H7 (cell line): ENCODE results near the gene CENPN. TPM values are rescaled to one million over a fixed set of nuclear protein-coding genes. Genes with fewer than 3 reads are reported as not detected.
A peak's percentile ranks its signal among the peaks of the same experiment; 100 is the strongest.

Source experiments
- DNase-seq: peaks from one replicate; pipeline ENCODE4 v3.0.0; 2012
- H3K27me3 ChIP-seq: 2 replicates; pipeline ENCODE4 v1.6.0; 2011; ENCODE audit warnings: mild to moderate bottlenecking, low read length; ENCODE audit not compliant: control insufficient read depth, insufficient read depth
- H3K36me3 ChIP-seq: replicated peaks from 2 replicates; pipeline ENCODE4 v1.5.1; 2011; ENCODE audit warnings: low read length; ENCODE audit not compliant: control insufficient read depth, insufficient read depth
- H3K4me3 ChIP-seq: 2 replicates; pipeline ENCODE4 v1.5.1; 2011; ENCODE audit warnings: low read depth, mild to moderate bottlenecking, control low read depth, low read length, moderate library complexity; ENCODE audit not compliant: insufficient read depth
- total RNA-seq: library from RNA; depleted of rRNA; stranded (reverse); fragments of >200 nt; shearing (Covaris generic); gene quantifications from 2 replicates; pipeline ENCODE4 v1.2.3, GENCODE V29; 2014

The CENPN gene
- total RNA-seq, 1 experiment from 2014 or later = 64.2 TPM

DNA sequence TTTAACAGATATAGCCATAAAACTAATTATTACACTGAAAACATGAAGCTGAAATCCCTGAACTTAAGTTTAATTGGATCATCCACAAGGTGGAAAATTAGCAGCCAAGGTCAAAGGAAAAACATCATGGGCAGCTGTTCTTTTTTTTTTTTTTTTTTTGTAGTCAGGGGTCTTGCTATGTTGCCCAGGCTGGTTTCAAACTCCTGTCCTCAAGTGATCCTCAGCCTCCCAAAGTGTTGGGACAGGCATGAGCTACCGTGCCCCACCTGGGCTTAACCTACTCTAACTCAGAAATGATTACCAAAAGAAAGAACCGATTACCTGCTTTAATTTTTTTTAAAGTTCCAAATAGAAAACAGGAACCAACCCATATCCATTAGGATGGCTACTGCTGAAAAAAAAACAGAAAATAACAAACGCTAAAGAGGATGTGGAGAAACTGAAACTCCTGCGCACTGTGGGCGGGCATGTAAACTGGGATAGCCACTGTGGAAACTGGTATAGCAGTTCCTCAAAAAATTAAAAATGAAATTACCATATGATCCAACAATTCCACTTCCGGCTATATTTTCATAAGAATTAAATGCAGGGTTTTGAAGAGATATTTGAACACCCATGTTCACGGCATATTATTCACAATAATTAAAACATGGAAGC lies 8.9 kb upstream of the CENPN start:
- Histone ChIP-seq H3K4me3 (no peak overlapping the region), H3K27me3 (no peaks in the 10 kb centered on the region), H3K36me3 (no peaks in the 10 kb centered on the region)
- DNase-seq = no peak

- Histone ChIP-seq H3K27me3 (no peaks in the 10 kb centered on the region), H3K4me3 (no peak overlapping the region)
- DNase-seq = no peak
Measured at GRCh38 chr16:81000873-81001272, 6.1 kb upstream of the CENPN start.

DNA sequence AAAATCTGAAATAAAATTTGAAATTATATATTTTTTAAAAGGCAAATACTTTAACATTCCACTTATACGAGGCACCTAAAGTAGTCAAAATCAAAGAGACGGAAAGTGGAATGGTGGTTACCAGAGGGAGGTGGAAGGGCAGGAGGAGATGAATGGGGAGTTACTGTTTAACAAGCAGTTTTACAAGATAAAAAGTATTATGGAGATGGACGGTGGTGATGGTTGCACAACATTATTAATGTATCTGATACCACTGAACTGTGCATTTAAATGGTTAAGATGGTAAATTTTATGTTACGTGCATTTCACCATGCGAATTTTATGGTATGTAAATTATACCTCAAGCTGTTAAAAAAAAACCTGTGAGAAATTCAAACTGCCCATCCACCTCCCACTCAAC lies 5.7 kb upstream of the CENPN start:
- no peaks in the 10 kb centered on the region for H3K27me3 ChIP-seq
- no peaks in the 10 kb centered on the region for H3K36me3 ChIP-seq
- no peak for DNase-seq
- H3K4me3 ChIP-seq = no peak overlapping the region

More at GRCh38 chr16:81000873-81001272, 6.1 kb upstream of the CENPN start:
- H3K36me3 ChIP-seq = no peaks in the 10 kb centered on the region

DNA sequence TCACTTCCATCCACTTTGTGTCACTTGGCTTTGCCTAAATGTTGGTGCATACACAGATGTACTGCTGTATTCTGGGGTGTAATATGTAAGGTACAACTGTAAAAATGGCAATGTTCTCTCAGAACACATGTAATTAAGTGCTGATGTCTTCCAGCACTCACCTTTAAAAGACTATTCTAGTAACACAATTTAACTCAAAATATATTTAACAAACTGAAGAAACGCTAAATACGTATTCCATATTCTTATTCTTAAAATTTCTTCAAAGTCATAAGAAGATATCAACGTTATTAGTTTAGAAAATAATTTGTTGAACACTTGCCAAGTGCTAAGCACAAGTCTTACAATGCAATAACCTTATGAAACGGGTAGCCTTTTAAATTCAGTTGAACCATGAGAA lies 4.0 kb upstream of the CENPN start:
- Histone ChIP-seq H3K36me3 (no peaks in the 10 kb centered on the region), H3K27me3 (no peaks in the 10 kb centered on the region), H3K4me3 (no peak overlapping the region)

DNA sequence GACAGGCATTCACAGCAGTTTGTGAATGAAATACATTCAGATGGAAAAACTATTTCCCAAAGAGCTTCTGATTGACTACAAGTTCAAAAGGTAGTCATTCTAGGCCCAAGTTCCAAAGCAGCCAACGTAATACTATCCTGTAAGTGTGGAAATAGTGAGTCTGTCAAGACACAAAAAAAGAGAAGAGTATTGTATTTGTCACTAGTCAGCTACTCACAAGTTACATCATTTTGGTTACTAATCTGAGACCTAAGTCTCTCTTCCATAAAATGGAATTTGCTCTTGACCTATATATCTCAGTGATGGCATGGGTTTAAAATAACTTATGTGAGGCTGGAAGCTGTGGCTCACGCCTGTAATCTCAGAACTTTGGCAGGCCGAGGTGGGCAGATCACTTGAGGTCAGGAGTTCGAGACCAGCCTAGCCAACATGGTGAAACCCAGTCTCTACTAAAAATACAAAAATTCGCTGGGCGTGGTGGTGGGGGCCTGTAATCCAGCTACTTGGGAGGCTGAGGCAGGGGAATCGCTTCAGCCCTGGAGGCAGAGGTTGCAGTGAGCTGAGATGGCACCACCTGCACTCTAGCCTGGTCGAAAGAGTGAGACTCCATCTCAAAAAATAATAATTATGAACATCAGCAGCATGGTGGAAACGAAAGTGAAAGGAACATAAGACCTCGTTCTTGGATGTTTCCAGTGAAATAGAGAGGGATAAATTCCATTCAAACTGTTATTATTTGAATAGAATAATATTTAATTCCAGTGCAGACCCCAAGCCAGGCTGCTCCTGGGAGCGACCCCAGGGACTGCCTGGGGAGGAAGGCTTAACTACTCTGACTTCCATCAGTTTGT lies 3.2 kb upstream of the CENPN start:
- Histone ChIP-seq H3K4me3 (no peak overlapping the region), H3K36me3 (no peaks in the 10 kb centered on the region), H3K27me3 (no peaks in the 10 kb centered on the region)
- no peak for DNase-seq

More for the DNA sequence above, 4.0 kb upstream of the CENPN start:
- no peak for DNase-seq

GRCh38 chr16:81004646-81005353 lies 2.2 kb upstream of the CENPN start:
- peak overlapping the region; percentile 3; the same call in 1 of the 2 replicates for H3K4me3 ChIP-seq

DNA sequence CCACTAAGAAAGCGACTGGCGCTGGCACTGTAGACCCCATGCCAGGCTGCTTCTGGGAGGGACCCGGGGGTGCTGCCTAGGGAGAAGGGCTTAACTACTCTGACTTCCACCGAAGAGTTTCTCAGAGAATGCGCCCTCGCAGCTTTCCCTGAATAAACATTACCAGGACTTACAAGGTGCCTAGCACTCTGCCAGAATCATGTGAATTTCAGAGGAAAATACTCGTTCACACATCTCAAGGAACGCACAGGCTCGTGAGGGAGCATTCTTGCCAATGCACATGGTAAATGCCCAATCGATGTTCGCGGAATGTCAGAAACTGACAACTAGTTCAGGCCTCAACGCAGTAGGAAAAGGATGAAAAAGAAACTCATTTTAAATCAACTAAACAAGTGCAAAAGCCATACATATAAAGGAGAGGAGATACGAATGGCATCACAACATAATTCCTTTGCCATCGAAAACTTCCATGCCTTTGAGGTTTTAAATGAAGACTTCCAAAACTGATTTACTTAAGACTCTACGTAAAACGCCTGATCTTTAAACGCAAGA lies 1.3 kb upstream of the CENPN start:
- H3K4me3 ChIP-seq = peak overlapping the region; percentile 99
- H3K27me3 ChIP-seq = no peaks in the 10 kb centered on the region
- DNase-seq = no peak
- H3K36me3 ChIP-seq = 0 out of 2 replicates have a peak, but pooled peaks cover 1% of the 10 kb centered on the region

More at GRCh38 chr16:81004646-81005353, 2.2 kb upstream of the CENPN start:
- Histone ChIP-seq H3K36me3 (no peaks in the 10 kb centered on the region), H3K27me3 (no peaks in the 10 kb centered on the region)
- DNase-seq = no peak

DNA sequence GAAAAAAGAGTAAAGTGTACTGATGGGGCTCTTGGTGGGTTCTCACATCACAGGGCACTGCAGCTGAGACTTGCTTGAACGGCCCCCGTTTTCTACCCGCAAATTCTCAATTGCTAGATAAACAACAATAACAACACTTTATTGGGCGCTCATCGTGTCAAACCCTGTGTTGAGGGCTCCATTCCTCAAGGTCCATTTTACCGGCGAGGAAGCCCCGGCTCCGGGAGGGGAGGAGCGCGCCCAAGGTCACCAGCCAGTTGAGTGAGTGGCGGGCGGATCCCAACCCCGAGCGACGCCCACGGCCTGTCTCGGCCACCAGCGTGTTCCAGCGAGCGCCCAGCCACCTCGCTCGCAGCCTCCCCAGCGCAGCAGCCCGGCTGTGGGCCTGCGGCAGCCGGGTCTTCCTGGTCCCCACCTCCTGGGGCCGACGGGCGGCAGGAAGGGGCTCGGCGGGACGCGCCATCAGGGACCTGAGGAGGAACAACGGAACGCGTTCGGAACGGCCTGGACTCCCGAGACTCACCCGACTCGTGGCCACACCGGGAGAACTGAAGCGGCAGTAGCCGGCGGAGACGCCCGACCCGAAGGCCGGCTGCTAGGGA lies 702 bp upstream of the CENPN start:
- DNase-seq = no peak
- H3K36me3 ChIP-seq = peaks cover 1% of the 10 kb centered on the region; the same call in 1 of the 2 replicates
- H3K4me3 ChIP-seq = peak overlapping the region; percentile 99
- H3K27me3 ChIP-seq = no peaks in the 10 kb centered on the region

DNA sequence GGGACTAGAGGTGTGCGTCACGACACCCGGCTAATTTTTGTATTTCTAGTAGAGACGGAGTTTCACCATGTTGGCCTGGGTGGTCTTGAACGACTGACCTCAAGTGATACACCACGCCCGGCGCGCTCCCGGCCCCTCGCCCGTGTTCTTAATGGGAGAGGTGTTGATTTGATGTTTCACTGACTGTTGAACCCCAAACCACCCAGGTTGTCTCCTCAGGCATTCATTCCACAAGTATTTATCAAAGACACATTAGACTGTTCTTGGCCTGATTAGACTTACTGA lies 1.4 kb downstream of the CENPN start:
- H3K27me3 ChIP-seq = no peaks in the 10 kb centered on the region
- peaks cover 7% of the 10 kb centered on the region for H3K36me3 ChIP-seq
- no peak for DNase-seq
- H3K4me3 ChIP-seq = no peak overlapping the region; the same call in 1 of the 2 replicates

GRCh38 chr16:81012974-81013373 lies 6.0 kb downstream of the CENPN start:
- no peak for DNase-seq
- Histone ChIP-seq H3K27me3 (no peaks in the 10 kb centered on the region), H3K36me3 (peaks cover 25% of the 10 kb centered on the region), H3K4me3 (no peak overlapping the region)

DNA sequence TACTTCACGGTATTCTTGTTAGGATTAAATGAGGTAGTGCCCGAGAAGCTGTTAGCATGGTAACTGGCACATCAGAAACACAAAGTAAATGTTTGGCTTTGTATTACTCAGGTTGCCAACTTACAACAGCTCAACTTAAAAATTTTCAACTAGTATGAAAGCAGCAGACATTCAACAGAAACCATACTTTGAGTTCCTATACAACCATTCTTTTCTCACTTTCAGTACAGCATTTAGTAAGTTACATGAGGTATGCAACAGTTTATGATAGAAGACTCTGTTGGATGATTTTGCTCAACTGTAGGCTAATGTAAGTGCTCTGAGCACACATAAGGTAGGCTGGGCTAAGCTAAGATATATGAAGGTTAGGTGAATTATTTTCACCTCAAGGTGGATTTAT lies 7.7 kb downstream of the CENPN start:
- H3K36me3 ChIP-seq = peaks cover 34% of the 10 kb centered on the region

GRCh38 chr16:81018496-81018895 lies 11.5 kb downstream of the CENPN start:
- Histone ChIP-seq H3K4me3 (no peak overlapping the region), H3K27me3 (no peaks in the 10 kb centered on the region), H3K36me3 (peaks cover 37% of the 10 kb centered on the region)
- DNase-seq = no peak

More for the DNA sequence above, 7.7 kb downstream of the CENPN start:
- no peak overlapping the region for H3K4me3 ChIP-seq
- no peaks in the 10 kb centered on the region for H3K27me3 ChIP-seq
- no peak for DNase-seq

DNA sequence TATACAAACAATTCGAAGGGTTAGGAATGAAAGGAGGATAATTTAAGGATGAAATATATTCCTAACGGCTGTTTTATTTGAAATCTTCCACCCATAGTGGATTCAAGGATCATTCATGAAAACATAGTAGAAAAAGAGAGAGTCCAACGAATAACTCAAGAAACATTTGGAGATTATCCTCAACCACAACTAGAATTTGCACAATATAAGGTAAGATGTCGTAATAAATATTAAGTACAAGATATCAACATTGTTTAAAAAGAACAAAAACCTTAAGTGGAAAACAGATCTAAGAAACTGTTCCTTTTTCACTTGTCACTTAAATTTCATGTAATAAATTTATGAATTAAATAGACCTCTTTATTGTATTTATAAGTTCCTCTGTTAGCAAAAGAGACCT lies 19.4 kb downstream of the CENPN start:
- no peak for DNase-seq
- peaks cover 20% of the 10 kb centered on the region for H3K36me3 ChIP-seq
- H3K4me3 ChIP-seq = no peak overlapping the region
- H3K27me3 ChIP-seq = no peaks in the 10 kb centered on the region

- peaks cover 14% of the 10 kb centered on the region for H3K36me3 ChIP-seq
- H3K27me3 ChIP-seq = no peaks in the 10 kb centered on the region
- no peak for DNase-seq
- no peak overlapping the region for H3K4me3 ChIP-seq
Measured at GRCh38 chr16:81029930-81030604, 23.1 kb downstream of the CENPN start.
